Measurements from ENCODE around the gene WDR6. TPM values are rescaled to one million over a fixed set of nuclear protein-coding genes. Genes with fewer than 3 reads are reported as not detected.

WDR6 gene
- total RNA-seq, 1 donor from 2014 or later, result 167 TPM

DNA sequence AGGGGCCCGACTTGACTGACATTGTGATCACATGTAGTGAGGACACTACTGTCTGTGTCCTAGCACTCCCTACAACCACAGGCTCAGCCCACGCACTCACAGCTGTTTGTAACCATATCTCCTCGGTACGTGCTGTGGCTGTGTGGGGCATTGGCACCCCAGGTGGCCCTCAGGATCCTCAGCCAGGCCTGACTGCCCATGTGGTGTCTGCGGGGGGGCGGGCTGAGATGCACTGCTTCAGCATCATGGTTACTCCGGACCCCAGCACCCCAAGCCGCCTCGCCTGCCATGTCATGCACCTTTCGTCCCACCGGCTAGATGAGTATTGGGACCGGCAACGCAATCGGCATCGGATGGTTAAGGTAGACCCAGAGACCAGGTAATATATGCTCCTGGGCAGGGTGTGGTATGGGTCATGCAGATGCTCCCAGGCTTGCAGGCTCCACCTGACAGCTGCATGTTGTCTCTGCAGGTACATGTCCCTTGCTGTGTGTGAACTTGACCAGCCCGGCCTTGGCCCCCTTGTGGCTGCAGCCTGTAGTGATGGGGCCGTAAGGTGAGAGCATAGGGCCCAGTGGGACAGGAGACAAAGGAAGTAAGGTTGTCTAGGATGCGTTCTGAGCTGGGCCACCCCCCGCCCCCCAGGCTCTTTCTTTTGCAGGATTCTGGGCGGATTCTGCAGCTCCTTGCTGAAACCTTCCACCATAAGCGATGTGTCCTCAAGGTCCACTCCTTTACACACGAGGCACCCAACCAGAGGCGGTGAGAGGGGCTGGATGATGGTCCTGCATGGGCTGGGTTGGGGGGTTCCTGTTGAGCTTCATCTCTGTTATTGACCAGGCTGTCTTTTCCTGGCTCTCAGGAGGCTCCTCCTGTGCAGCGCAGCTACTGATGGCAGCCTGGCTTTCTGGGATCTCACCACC lies 6.8 kb downstream of the WDR6 start:
- H3K36me3 Mint-ChIP-seq (ENCODE audit: low read depth), result peaks cover 44% of the 10 kb centered on the region

GRCh38 chr3:49015072-49015471 lies 7.9 kb downstream of the WDR6 start:
- intact Hi-C loops (cut with micrococcal nuclease), result no loop called here

More for the DNA sequence above, 6.8 kb downstream of the WDR6 start:
- Mint-ChIP-seq H3K4me1 (ENCODE audit: low read depth) (peaks cover 8% of the 10 kb centered on the region), H3K9me3 (no peaks in the 10 kb centered on the region), H3K4me3 (ENCODE audit: low read depth) (no peak overlapping the region), H3K27me3 (ENCODE audit: low read depth) (no peaks in the 10 kb centered on the region), H3K27ac (no peak overlapping the region)
- intact Hi-C loops (cut with micrococcal nuclease), result no loop called here
- no peak for DNase-seq (ENCODE audit: low spot score)

GRCh38 chr3:49015765-49016164 lies 8.6 kb downstream of the WDR6 start:
- DNase-seq (ENCODE audit: low spot score), result no peak
- intact Hi-C loops (cut with micrococcal nuclease), result no loop called here
- H3K27ac Mint-ChIP-seq, result no peak overlapping the region
- H3K4me3 Mint-ChIP-seq (ENCODE audit: low read depth), result peak overlapping the region; percentile 42
- H3K4me1 Mint-ChIP-seq (ENCODE audit: low read depth), result peaks cover 6% of the 10 kb centered on the region
- no peaks in the 10 kb centered on the region for H3K27me3 Mint-ChIP-seq (ENCODE audit: low read depth)
- H3K9me3 Mint-ChIP-seq, result no peaks in the 10 kb centered on the region
- peaks cover 43% of the 10 kb centered on the region for H3K36me3 Mint-ChIP-seq (ENCODE audit: low read depth)

More at GRCh38 chr3:49015072-49015471, 7.9 kb downstream of the WDR6 start:
- Mint-ChIP-seq H3K27me3 (ENCODE audit: low read depth) (no peaks in the 10 kb centered on the region), H3K27ac (no peak overlapping the region), H3K4me1 (ENCODE audit: low read depth) (peaks cover 6% of the 10 kb centered on the region), H3K36me3 (ENCODE audit: low read depth) (peaks cover 41% of the 10 kb centered on the region), H3K9me3 (no peaks in the 10 kb centered on the region), H3K4me3 (ENCODE audit: low read depth) (no peak overlapping the region)
- no peak for DNase-seq (ENCODE audit: low spot score)

DNA sequence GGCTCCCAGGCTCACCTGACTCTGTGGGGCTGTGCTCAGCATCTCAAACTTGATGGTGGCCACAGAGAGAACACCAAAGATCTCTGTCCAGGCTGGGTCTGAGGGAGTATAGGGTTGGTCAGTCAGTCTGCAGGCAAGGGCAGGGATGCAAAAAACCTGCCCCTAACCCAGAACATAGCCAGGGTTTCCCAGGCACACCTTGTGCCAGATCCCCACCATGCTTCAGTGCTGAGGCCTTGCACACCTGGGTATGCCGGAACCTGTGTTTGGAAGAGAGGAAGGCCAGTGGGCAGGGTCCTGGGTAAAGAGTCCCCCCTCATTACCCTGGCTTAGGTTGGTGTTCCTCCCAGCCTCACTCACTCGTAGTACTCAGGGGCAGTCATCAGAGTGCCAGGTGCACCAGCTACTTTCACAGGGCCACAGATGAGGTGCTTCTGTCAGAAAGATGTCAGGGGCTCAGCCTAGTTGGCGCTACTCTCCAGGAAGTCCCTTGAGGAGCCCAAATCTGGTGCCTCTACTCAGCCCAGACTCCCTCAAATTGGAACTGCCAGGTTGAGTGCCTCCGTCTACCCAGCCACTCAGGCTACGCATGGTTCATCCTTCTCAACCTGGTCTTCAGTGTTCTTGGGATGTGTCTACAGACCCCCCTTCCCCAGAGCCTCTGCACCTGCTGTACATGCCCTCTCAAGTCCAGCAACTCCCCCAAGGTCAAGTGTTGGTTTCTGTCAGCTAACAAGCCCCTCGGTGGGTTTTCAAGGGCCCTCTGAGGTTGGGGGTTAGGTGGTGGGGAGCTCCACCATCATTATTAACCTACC lies 9.4 kb downstream of the WDR6 start:
- peak overlapping the region; percentile 13 for H3K4me3 Mint-ChIP-seq (ENCODE audit: low read depth)
- intact Hi-C loops (cut with micrococcal nuclease), result no loop called here
- peaks cover 38% of the 10 kb centered on the region for H3K36me3 Mint-ChIP-seq (ENCODE audit: low read depth)
- DNase-seq (ENCODE audit: low spot score), result no peak
- no peaks in the 10 kb centered on the region for H3K9me3 Mint-ChIP-seq
- H3K27me3 Mint-ChIP-seq (ENCODE audit: low read depth), result no peaks in the 10 kb centered on the region
- H3K4me1 Mint-ChIP-seq (ENCODE audit: low read depth), result peaks cover 6% of the 10 kb centered on the region
- H3K27ac Mint-ChIP-seq, result no peak overlapping the region

GRCh38 chr3:49017229-49017970 lies 10.2 kb downstream of the WDR6 start:
- peak overlapping the region; percentile 95 for H3K4me3 Mint-ChIP-seq (ENCODE audit: low read depth)
- DNase-seq (ENCODE audit: low spot score), result no peak
- peak overlapping the region; percentile 22 for H3K27ac Mint-ChIP-seq
- intact Hi-C loops (cut with micrococcal nuclease), result no loop called here
- no peaks in the 10 kb centered on the region for H3K27me3 Mint-ChIP-seq (ENCODE audit: low read depth)
- H3K4me1 Mint-ChIP-seq (ENCODE audit: low read depth), result peaks cover 6% of the 10 kb centered on the region
- no peaks in the 10 kb centered on the region for H3K9me3 Mint-ChIP-seq
- H3K36me3 Mint-ChIP-seq (ENCODE audit: low read depth), result peaks cover 32% of the 10 kb centered on the region

DNA sequence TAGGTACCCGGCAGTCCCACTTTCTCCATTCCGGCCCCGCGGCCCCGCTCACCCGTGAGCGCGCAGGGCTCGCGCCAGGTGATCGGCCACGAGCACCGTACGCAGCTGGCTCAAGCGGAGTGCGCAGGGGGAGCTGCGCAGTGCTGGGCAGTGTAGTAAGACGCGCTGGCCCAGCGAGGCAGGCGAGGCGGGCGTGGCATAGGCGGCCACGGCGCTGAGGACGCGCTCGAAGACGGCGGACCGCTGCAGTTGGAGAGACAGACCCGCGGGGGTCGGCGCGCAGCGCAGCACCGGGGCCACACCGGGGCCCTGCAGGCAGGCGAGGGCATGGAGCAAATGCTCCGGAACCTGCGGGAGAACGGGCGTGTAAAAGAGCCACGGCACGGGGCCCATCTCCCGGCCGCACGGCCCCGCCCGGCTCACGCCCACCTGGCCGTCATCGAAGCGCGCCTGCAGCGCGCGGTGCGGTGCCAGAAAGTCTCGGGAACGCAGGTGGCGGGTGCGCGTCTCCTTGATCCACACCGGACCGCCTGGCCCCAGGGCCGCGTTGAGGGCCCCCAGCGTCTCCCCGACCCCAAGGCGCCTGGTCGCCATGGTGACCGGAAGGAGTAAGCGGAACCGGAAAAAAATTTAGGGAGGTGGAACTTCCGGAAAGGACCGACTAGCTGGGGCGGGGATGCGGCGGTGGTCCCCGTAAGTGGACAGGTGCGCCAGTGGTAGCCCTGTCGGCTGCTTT lies 10.9 kb downstream of the WDR6 start, which contains the start of gene DALRD3:
DALRD3 (minus strand) TSS at position 610 of the 736 bp plus-strand sequence; CDS start at position 594, 16 bp downstream.
- H3K27me3 Mint-ChIP-seq (ENCODE audit: low read depth), result no peaks in the 10 kb centered on the region
- peak; percentile 68 for DNase-seq (ENCODE audit: low spot score)
- intact Hi-C loops (cut with micrococcal nuclease), result no loop called here
- peak within 1 kb of the TSS; percentile 83 for H3K27ac Mint-ChIP-seq
- H3K4me3 Mint-ChIP-seq (ENCODE audit: low read depth), result peak within 1 kb of the TSS; percentile 95
- H3K4me1 Mint-ChIP-seq (ENCODE audit: low read depth), result peaks cover 9% of the 10 kb centered on the region
- no peaks in the 10 kb centered on the region for H3K9me3 Mint-ChIP-seq
- peaks cover 38% of the 10 kb centered on the region for H3K36me3 Mint-ChIP-seq (ENCODE audit: low read depth)

- Mint-ChIP-seq H3K9me3 (no peaks in the 10 kb centered on the region), H3K4me3 (ENCODE audit: low read depth) (peak overlapping the region; percentile 95), H3K36me3 (ENCODE audit: low read depth) (peaks cover 41% of the 10 kb centered on the region), H3K4me1 (ENCODE audit: low read depth) (peaks cover 12% of the 10 kb centered on the region), H3K27me3 (ENCODE audit: low read depth) (no peaks in the 10 kb centered on the region), H3K27ac (peak overlapping the region; percentile 76)
- no peak for DNase-seq (ENCODE audit: low spot score)
- intact Hi-C loops (cut with micrococcal nuclease), result no loop called here
Measured at GRCh38 chr3:49018707-49019006, 11.5 kb downstream of the WDR6 start.

DNA sequence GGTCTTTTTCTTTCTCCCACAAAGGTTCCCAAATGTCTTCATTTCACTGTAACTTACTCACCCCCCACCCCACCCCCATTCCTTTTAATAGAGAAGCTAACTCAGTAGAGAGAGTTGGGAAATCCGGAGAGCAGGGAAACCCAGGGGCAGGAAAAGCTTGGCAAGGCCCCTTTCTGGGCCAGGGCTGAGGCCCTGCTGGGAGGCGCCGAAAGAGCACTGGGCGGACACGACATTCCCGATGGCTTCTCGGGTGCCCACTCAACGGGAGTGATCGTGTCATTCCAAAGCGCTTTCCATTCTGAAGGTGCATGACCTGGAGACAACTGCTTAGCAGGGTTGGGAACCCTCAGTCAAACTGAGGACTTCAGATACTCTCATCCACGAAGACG lies 12.7 kb downstream of the WDR6 start:
- H3K4me1 Mint-ChIP-seq (ENCODE audit: low read depth), result peaks cover 22% of the 10 kb centered on the region
- H3K27me3 Mint-ChIP-seq (ENCODE audit: low read depth), result no peaks in the 10 kb centered on the region
- DNase-seq (ENCODE audit: low spot score), result no peak
- H3K27ac Mint-ChIP-seq, result peak overlapping the region; percentile 83
- H3K36me3 Mint-ChIP-seq (ENCODE audit: low read depth), result peaks cover 43% of the 10 kb centered on the region
- no peaks in the 10 kb centered on the region for H3K9me3 Mint-ChIP-seq
- H3K4me3 Mint-ChIP-seq (ENCODE audit: low read depth), result peak overlapping the region; percentile 95
- intact Hi-C loops (cut with micrococcal nuclease), result loop anchor here (2.0 to 10.0 kb wide), 3 partner anchors 31 to 395 kb away; partner anchors contain the start of genes QRICH1, RHOA and TCTA

DNA sequence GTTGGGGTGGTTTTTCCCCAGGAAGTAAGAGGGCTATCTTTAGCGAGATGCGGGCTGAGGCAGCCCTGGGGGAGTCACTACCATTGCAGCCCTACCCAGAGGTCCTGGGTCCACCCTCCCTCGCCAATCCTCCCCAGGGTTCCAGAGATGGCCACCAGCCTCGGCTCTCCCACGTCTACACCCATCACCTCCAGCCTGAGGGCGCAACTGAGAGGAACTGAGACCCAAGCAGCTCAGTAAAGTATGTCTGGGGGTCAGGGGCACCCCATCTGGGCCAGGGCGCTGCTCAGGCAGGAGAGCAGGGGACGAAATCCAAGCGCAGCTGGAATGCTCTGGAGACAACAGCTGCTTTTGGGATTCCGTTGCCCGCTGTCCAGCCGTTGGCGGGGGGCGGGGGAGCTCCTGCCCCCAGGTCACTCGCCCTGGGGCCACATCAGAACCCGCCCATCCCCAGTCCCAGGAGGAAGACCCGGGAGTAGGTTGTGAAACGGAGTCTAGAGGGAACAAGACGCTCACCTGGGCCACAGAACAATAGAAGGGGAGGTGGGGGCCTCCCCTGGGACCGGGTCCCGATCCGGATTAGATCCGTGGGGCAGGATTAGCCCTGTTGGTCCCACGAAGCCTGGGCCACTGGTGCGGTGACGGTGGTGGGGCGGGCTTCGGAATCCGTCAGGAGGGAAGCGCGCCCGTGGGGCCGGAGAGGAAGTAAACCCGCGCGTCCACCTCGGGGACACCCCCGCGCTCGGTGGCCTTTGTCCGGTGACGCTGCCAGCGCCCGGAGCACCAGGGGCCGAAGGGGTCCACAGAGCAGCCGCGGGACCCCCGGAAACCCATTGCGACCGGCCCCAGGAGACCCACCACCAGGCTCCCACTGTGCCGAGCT lies 13.4 kb downstream of the WDR6 start:
- Mint-ChIP-seq H3K36me3 (ENCODE audit: low read depth) (peaks cover 43% of the 10 kb centered on the region), H3K9me3 (no peaks in the 10 kb centered on the region), H3K27ac (peak overlapping the region; percentile 83), H3K4me3 (ENCODE audit: low read depth) (peak overlapping the region; percentile 95), H3K27me3 (ENCODE audit: low read depth) (no peaks in the 10 kb centered on the region), H3K4me1 (ENCODE audit: low read depth) (peaks cover 25% of the 10 kb centered on the region)
- DNase-seq (ENCODE audit: low spot score), result peak; percentile 41
- intact Hi-C loops (cut with micrococcal nuclease), result loop anchor here (1.0 to 10.0 kb wide), 5 partner anchors 9 to 394 kb away; partner anchors contain the start of genes IMPDH2, QRICH1, RHOA and TCTA

GRCh38 chr3:49021213-49021812 lies 14.1 kb downstream of the WDR6 start:
- H3K27ac Mint-ChIP-seq, result peak overlapping the region; percentile 96
- no peaks in the 10 kb centered on the region for H3K27me3 Mint-ChIP-seq (ENCODE audit: low read depth)
- peak; percentile 99 for DNase-seq (ENCODE audit: low spot score)
- intact Hi-C loops (cut with micrococcal nuclease), result loop anchor here (1.0 to 10.0 kb wide), 5 partner anchors 8 to 393 kb away; partner anchors contain the start of genes IMPDH2, QRICH1, RHOA and TCTA
- H3K36me3 Mint-ChIP-seq (ENCODE audit: low read depth), result peaks cover 43% of the 10 kb centered on the region
- peak overlapping the region; percentile 95 for H3K4me3 Mint-ChIP-seq (ENCODE audit: low read depth)
- no peaks in the 10 kb centered on the region for H3K9me3 Mint-ChIP-seq
- peaks cover 29% of the 10 kb centered on the region for H3K4me1 Mint-ChIP-seq (ENCODE audit: low read depth)
